ENCODE results near the gene EPHB1. TPM values are rescaled to one million over a fixed set of nuclear protein-coding genes. Genes with fewer than 3 reads are reported as not detected.

The EPHB1 gene
- total and polyA plus RNA-seq, 2 donors (not counting 3 experiments of a cell fraction or from before 2014, with no cell fraction given): 1.3 to 5.2 TPM

DNA sequence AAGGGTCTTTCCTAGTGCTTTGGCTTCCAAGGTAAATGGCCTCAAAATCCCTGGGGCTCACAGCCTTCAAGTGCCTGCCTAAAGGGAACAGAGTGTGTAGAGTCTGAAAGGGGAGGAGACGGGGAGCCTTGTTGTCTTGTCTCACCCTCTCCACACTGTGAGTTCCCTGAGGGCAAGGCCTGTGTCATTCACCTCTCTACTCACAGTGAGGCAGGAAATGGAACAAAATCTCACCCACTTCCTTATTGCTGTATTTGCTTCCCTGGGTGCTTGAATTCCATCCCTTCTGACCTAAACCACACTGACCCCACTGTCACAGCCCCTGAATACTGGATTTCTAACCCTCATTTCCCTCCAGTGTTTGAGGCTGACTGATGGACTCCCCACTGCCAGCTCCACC is 197.5 kb downstream of the EPHB1 start:
- BruUV-seq (replicated peaks): no TSS peak

DNA sequence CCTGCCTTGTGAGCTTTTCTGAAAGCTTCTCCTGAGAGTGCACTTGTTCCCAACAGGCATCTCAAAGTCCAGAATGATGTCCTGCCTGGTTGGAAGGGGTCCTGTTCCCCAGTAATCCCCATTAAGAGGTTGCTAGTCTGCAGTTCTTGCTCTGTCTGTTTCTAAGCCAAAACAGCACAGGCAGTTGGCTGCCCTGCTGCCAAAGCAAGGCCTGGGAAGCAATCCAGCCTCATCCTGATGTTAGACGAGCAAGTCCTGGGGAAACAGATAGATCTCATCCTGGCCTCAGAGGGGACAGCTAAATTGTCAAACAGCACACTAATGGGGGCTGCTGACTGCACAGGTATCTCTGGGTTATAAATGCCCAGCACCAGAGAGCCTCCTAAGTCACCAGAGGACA is 198.0 kb downstream of the EPHB1 start:
- Histone ChIP-seq H3K79me2 (ENCODE audit: control insufficient read depth, insufficient read depth, low read length) (no peaks in the 10 kb centered on the region), H3K4me3 (replicated peaks in 1 of 3; ENCODE audit: insufficient read depth in 1 of 3, low read depth in 1 of 3, low read length in 3 of 3) (no peak overlapping the region), H2AFZ (ENCODE audit: low read depth, low read length) (no peak overlapping the region), H3K9me1 (replicated peaks; ENCODE audit: control insufficient read depth, extremely low read depth, insufficient read depth, low read length) (no peaks in the 10 kb centered on the region), H4K20me1 (replicated peaks; ENCODE audit: control insufficient read depth, extremely low read depth, insufficient read depth, low read length) (no peaks in the 10 kb centered on the region), H3K9me3 (replicated peaks; ENCODE audit: control insufficient read depth, insufficient read depth, low read length) (no peaks in the 10 kb centered on the region), H3K27me3 (ENCODE audit: control insufficient read depth in 2 of 2, insufficient read depth in 2 of 2, low read length in 2 of 2) (no peaks in the 10 kb centered on the region), H3K4me2 (ENCODE audit: insufficient read depth, low read length) (no peak overlapping the region), H3K4me1 (ENCODE audit: control insufficient read depth, extremely low read depth, insufficient read depth, low read length) (no peaks in the 10 kb centered on the region), H3K27ac (ENCODE audit: insufficient read depth, low read depth, low read length) (no peak overlapping the region), H3K36me3 (ENCODE audit: control insufficient read depth in 2 of 2, extremely low read depth in 1 of 2, insufficient read depth in 2 of 2, low read length in 2 of 2) (no peaks in the 10 kb centered on the region), H3K9ac (replicated peaks; ENCODE audit: extremely low read depth, insufficient read depth, low read length) (no peak overlapping the region)
- FAIRE-seq: no peak
- TF ChIP-seq FOS (IDR thresholded peaks at IDR 0.05; ENCODE audit: borderline replicate concordance, insufficient read depth, low read length) (no peak), GATA2 (IDR thresholded peaks at IDR 0.05; ENCODE audit: insufficient read depth, insufficient read length, low read depth, low read length) (no peak), MYC (IDR thresholded peaks at IDR 0.05; ENCODE audit: low read depth, low read length) (no peak), JUN (IDR thresholded peaks at IDR 0.05; ENCODE audit: borderline replicate concordance, insufficient read depth, insufficient read length, low read depth) (no peak), EZH2 (IDR thresholded peaks at IDR 0.05; ENCODE audit: borderline replicate concordance, low read depth, low read length, severe bottlenecking) (no peak), POLR2AphosphoS5 (IDR thresholded peaks at IDR 0.05; ENCODE audit: insufficient read depth, low read depth, low read length) (no peak), POLR2A (IDR thresholded peaks at IDR 0.05; ENCODE audit: low read depth, low read length) (no peak)
- TF ChIP-seq, protein P1, sequence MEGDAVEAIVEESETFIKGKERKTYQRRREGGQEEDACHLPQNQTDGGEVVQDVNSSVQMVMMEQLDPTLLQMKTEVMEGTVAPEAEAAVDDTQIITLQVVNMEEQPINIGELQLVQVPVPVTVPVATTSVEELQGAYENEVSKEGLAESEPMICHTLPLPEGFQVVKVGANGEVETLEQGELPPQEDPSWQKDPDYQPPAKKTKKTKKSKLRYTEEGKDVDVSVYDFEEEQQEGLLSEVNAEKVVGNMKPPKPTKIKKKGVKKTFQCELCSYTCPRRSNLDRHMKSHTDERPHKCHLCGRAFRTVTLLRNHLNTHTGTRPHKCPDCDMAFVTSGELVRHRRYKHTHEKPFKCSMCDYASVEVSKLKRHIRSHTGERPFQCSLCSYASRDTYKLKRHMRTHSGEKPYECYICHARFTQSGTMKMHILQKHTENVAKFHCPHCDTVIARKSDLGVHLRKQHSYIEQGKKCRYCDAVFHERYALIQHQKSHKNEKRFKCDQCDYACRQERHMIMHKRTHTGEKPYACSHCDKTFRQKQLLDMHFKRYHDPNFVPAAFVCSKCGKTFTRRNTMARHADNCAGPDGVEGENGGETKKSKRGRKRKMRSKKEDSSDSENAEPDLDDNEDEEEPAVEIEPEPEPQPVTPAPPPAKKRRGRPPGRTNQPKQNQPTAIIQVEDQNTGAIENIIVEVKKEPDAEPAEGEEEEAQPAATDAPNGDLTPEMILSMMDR (IDR thresholded peaks at IDR 0.05; ENCODE audit: extremely low read depth in 1 of 2, insufficient read depth in 1 of 2, low read depth in 1 of 2, low read length in 2 of 2): no peak
- TF ChIP-seq, protein P2, sequence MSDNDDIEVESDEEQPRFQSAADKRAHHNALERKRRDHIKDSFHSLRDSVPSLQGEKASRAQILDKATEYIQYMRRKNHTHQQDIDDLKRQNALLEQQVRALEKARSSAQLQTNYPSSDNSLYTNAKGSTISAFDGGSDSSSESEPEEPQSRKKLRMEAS (IDR thresholded peaks at IDR 0.05; ENCODE audit: insufficient read depth, insufficient read length): no peak
- ChIA-PET POLR2A (no interaction called here), CTCF (interaction anchor here (0.9 kb wide), 1 partner anchor 10 kb away, joined by 3 read pairs; no protein-coding TSS in a partner anchor)
- intact Hi-C loops (cut with micrococcal nuclease): no loop called here
- no TSS peak for BruUV-seq (replicated peaks)
- dilution Hi-C loops (cut with MboI; ENCODE audit: extremely low pct_ligation_motif_present, low sequenced_read_pairs): no loop called here
- no peak for DNase-seq (ENCODE audit: low read depth, low spot score)

More for the DNA sequence above, 197.5 kb downstream of the EPHB1 start:
- Histone ChIP-seq H3K4me2 (ENCODE audit: insufficient read depth, low read length) (no peak overlapping the region), H3K9me3 (replicated peaks; ENCODE audit: control insufficient read depth, insufficient read depth, low read length) (no peaks in the 10 kb centered on the region), H3K4me3 (replicated peaks in 1 of 3; ENCODE audit: insufficient read depth in 1 of 3, low read depth in 1 of 3, low read length in 3 of 3) (no peak overlapping the region), H3K9ac (replicated peaks; ENCODE audit: extremely low read depth, insufficient read depth, low read length) (no peak overlapping the region), H3K36me3 (ENCODE audit: control insufficient read depth in 2 of 2, extremely low read depth in 1 of 2, insufficient read depth in 2 of 2, low read length in 2 of 2) (no peaks in the 10 kb centered on the region), H3K27ac (ENCODE audit: insufficient read depth, low read depth, low read length) (no peak overlapping the region), H4K20me1 (replicated peaks; ENCODE audit: control insufficient read depth, extremely low read depth, insufficient read depth, low read length) (no peaks in the 10 kb centered on the region), H2AFZ (ENCODE audit: low read depth, low read length) (no peak overlapping the region), H3K27me3 (ENCODE audit: control insufficient read depth in 2 of 2, insufficient read depth in 2 of 2, low read length in 2 of 2) (no peaks in the 10 kb centered on the region), H3K9me1 (replicated peaks; ENCODE audit: control insufficient read depth, extremely low read depth, insufficient read depth, low read length) (no peaks in the 10 kb centered on the region), H3K79me2 (ENCODE audit: control insufficient read depth, insufficient read depth, low read length) (no peaks in the 10 kb centered on the region), H3K4me1 (ENCODE audit: control insufficient read depth, extremely low read depth, insufficient read depth, low read length) (no peaks in the 10 kb centered on the region)
- no peak for FAIRE-seq
- intact Hi-C loops (cut with micrococcal nuclease) (no loop called here), dilution Hi-C loops (cut with MboI; ENCODE audit: extremely low pct_ligation_motif_present, low sequenced_read_pairs) (no loop called here)
- POLR2A ChIA-PET: no interaction called here
- CTCF ChIA-PET: interaction anchor here (0.9 kb wide), 1 partner anchor 9 kb away, joined by 3 read pairs; no protein-coding TSS in a partner anchor
- no peak for TF ChIP-seq JUN (IDR thresholded peaks at IDR 0.05; ENCODE audit: borderline replicate concordance, insufficient read depth, insufficient read length, low read depth)
- no peak for TF ChIP-seq MYC (IDR thresholded peaks at IDR 0.05; ENCODE audit: low read depth, low read length)
- no peak for TF ChIP-seq GATA2 (IDR thresholded peaks at IDR 0.05; ENCODE audit: insufficient read depth, insufficient read length, low read depth, low read length)
- TF ChIP-seq EZH2 (IDR thresholded peaks at IDR 0.05; ENCODE audit: borderline replicate concordance, low read depth, low read length, severe bottlenecking): no peak
- TF ChIP-seq POLR2AphosphoS5 (IDR thresholded peaks at IDR 0.05; ENCODE audit: insufficient read depth, low read depth, low read length): no peak
- DNase-seq (ENCODE audit: low read depth, low spot score): no peak
